NCI-H69 (cell line): ENCODE results near the gene PNMA8A.
"Not testable (repeated sequence)": the region's sequence is repeated elsewhere in the genome, so short reads cannot be mapped to it uniquely, and the experiment has no call there.

Experiments
- DNase-seq: peaks from one replicate; lab custom pipeline; 2025; lab: John Stamatoyannopoulos, UW

The PNMA8A gene

DNA sequence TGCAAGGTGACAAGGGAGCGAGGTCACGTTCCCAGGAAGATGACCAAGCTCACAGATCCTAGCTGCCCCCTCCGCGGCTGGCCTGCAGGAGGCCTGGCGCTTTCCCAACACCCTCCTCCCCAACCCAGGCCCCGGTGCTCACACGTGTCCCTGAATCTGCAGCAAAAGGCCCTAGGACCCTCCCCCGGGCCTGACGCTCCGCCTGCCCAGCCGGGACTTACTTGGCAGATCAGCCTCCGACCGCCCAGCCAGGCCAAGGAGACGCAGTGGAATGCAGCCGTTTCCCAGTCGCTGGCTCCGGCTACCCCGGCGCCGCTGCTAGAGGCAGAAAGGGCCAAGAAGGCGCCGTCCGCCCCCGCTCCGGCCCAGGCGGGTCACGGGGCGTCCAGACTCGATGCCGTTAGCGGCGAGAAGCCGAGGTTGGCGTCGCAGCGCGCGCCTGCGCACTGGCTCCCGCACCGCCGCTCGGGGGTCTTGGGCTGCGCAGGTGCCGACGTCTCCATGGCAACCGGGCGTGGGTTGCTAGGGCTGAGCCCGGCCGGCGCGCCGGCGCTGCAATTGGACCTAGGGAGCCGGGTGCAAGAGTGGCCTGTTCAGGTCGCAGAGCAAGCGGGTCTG is at the start of gene PNMA8A:
Gene PNMA8A (minus strand): TSS at position 448 of the 618 bp plus-strand sequence. CDS start 528 bp downstream, outside the sequence.
- DNase-seq: peak; percentile 91

GRCh38 chr19:46520616-46521015 is 49.3 kb upstream of the PNMA8A start:
- no peak for DNase-seq

GRCh38 chr19:46517471-46517870 is 46.1 kb upstream of the PNMA8A start:
- no peak for DNase-seq

- DNase-seq: peak; percentile 50
These were observed 44.6 kb upstream of the PNMA8A start for GRCh38 chr19:46515879-46516350.

DNA sequence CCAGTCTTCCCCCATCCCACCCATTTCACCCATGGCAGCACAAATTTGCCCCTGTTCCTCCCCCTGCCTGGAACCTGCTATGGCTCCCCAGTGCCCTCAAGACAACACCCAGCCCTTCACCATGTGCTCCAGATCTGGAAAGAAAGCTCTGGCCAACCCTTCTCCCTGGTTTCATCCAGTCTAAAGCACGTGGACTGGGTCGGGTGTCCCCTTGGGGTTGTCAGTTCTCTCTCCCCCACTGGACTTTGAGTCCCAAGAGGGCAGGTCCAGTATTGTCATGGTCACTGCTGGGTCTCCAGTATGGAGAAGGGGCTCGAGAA is 43.9 kb upstream of the PNMA8A start:
- DNase-seq: no peak

- DNase-seq: no peak
These were observed 43.4 kb upstream of the PNMA8A start for GRCh38 chr19:46514589-46515289.

- peak; percentile 72 for DNase-seq
These were observed 42.3 kb upstream of the PNMA8A start for GRCh38 chr19:46513461-46514236.

GRCh38 chr19:46511237-46511636 is 39.9 kb upstream of the PNMA8A start:
- no peak for DNase-seq

DNA sequence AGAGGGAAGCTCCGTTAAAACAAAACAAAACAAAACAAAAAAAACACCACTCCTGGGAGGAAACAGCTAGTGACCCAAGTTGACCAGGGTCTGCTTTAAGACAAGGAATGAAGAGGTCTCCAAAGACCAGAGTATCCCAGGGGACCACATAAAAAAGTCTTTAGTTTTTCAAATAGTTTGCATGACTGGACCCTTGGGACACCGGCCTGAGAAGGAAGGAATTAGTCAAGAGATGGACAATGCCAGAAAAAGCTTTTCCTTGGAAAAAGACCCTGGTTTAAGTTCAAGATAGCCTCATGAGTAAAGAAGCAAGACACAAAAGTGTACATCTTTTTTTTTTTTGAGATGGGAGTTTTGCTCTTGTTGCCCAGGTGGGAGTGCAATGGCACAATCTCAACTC is 36.8 kb upstream of the PNMA8A start:
- DNase-seq: no peak

GRCh38 chr19:46503848-46504453 is 32.6 kb upstream of the PNMA8A start:
- DNase-seq: no peak

DNA sequence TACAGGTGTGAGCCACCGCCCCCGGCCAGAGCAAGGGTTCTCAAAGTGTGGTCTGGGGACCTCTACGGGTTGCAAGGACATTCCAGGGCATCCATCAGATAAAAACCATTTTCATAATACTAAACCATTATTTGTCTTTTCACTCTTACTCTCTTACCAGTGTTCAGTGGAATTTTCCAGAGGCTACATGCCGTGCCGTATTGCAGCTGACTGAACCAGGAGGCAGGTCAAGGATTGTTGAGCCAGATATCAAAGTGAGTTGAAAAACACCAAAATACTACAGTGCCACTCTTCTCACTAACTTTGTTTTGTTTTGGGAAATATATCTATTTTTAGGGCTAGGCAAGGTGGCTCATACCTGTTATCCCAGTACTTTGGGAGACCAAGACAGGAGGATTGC is 31.5 kb upstream of the PNMA8A start:
- no peak for DNase-seq

GRCh38 chr19:46499692-46500091 is 28.3 kb upstream of the PNMA8A start:
- no peak for DNase-seq

DNA sequence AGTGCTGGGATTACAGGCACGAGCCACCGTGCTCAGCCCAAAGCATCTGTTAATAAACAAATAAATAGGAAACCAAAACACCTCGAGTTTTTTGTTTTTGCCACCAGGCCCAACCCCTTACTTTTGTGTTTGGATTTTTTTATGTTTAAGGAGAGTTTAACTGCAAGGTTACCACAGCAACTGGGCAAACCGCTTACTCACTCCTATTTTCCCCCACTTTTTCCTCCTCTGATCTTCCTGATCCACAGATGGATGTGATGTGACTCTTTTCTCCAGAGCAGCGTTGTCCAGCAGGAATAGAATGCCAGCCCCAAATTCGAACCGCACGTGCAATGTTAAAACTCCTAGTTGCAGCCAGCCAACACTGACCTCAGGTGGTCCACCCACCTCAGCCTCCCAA is 26.4 kb upstream of the PNMA8A start:
- DNase-seq: no peak

- not testable (repeated sequence) for DNase-seq
These were observed 25.5 kb upstream of the PNMA8A start for GRCh38 chr19:46496886-46497285.

DNA sequence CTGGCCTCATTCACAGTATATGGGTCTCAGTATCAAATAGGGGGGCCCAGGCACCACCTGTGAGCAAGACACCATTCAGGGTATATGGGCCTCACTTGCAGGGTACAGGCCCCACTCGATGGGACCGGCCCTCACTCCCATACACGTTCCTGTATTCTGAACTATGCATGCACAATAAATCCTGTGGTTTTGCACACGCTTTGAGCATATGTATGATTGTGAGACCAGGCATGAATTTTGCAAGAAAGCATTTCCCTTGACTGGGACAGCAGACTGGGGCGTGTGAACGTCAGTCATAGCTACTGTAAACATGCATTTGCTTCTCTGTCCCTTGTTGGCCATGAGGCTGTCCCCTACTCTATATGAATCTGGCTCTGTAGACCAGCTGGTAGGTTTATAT is 24.9 kb upstream of the PNMA8A start:
- DNase-seq: no peak

DNA sequence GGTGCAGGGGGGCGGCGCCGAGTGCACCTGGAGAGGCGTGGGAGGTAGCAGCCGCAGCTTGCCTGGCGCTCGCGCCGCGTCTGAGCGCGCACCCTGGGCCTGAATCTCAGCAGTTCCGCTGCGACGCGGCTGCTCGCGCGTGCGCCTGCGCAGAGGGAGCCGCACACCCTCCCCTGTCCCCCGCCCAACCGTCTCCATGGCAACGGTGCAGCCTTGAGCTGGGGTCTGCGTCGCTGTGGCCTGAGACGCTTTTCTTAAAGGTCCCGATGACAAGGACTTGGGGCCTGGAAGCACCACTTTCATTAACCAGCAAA is 24.4 kb upstream of the PNMA8A start, which contains the start of gene PNMA8B:
Gene PNMA8B (minus strand): TSS at position 82 of the 314 bp plus-strand sequence. CDS start 402 bp downstream, outside the sequence.
- DNase-seq: peak; percentile 92

DNA sequence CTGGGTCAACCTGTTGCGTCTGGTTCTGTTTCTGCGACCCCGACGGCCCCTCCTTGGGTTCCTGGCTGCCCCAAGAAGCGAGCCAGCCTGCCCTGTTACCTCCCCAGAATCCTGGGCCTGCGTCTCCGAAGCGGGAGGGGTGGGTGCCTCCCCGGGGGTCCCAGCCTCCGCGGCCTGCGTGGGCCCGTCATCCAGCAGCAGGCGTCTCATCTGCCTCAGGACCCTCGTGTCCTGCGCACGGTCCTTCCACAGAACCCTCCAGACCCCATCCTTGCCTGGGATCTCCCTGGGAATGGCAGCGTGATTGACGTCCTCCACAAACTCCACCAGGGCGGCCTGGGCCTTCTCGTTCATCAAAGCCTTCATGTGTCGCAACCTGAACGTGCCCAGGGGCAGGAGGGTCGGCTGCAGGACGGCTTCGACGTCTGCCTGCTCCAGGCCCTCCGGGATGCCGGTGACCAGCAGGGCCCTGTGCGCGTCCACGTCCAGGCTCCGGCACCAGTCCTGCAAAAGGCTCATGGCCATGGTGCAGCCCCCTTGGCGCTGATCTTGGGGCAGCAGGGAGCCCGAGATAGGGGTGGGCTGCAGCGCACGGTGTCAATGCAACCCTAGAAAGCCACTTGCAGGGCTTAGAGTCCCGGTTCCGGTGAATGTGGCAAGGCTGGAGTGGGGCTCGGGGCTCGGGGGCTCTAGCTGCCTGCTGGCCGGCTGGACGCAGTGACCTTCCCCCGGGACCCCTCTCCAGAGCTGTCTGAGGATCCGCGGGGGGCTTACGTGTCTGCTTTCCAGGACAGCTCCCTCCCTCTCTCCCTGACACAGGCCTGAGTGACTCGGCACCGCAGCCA is 23.8 kb upstream of the PNMA8A start:
- no peak for DNase-seq

GRCh38 chr19:46494146-46494940 is 23.0 kb upstream of the PNMA8A start:
- DNase-seq: no peak

- DNase-seq: no peak
These were observed 22.1 kb upstream of the PNMA8A start for GRCh38 chr19:46493236-46494145.

DNA sequence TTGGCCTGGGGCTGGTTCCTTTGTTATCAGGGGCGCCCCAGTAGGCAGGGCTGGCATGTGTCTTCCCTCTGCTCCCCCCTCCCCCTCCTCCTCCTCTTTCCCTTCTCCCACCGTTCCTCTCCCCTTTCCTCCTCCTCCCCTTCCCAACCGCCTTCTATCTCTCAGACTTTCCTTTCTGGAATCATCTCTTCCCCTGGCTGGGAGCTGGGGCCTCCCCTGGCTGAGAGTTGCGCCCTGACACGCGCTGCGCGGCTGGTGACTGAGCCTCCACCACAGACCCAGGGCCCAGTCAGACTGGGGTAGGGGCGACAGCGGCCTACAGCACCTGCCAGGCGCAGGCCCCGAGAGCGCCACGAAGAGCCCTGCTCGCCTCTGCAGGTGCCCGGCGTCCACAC is 21.5 kb upstream of the PNMA8A start:
- DNase-seq: no peak
